NCI-H1694 treated with DMSO at 0.1 percent for 48 hours (cell line): ENCODE data around the gene KCTD10.
"Not testable (repeated sequence)": the region's sequence is repeated elsewhere in the genome, so short reads cannot be mapped to it uniquely, and the experiment has no call there.

Source experiments
- DNase-seq: peaks from one replicate; lab custom pipeline; 2025; lab: John Stamatoyannopoulos, UW

Gene KCTD10

DNA sequence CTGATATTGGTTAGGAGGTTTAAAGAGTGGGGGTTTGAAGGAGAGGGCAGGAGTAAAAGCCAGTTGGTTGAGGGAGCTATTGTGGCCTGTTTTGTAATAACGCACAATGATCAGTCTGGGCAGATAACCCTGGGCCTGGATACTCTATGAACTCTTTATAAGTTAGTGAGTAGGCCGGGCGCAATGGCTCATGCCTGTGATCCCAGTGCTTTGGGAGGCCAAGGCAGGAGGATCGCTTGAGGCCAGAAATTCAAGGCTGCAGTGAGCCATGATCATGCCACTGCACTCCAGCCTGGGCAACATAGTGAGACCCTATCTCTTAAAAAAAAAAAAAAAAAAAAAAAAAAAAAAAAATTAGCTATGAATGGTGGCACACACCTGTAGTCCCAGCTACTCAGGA is 71.0 kb downstream of the KCTD10 start:
- DNase-seq: not testable (repeated sequence)

DNA sequence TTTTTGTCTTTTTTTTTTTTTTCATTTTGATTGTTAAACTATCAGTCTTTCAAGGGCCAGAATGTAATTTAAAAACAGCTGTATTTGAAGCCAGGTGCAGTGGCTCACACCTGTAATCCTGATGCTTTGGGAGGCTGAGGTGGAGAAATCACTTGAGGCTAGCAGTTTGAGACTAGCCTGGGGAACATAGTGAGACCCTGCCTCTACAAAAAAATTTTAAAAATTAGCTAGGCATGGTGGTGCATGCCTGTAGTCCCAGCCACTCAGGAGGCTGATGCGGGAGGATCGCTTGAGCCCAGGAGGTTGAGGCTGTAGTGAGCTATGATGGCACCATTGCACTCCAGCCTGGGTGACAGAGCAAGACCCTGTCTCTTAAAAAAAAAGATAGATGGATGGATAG is 72.3 kb downstream of the KCTD10 start:
- DNase-seq: not testable (repeated sequence)
